HG03457 (cell line): ENCODE results near the gene BBS1.
A peak's percentile ranks its signal among the peaks of the same experiment; 100 is the strongest.
"Not testable (repeated sequence)": the region's sequence is repeated elsewhere in the genome, so short reads cannot be mapped to it uniquely, and the experiment has no call there.

Source experiments
- ATAC-seq: cut with Tn5 transposase; IDR thresholded peaks from one replicate; pipeline ENCODE4 v1.9.1; 2021; ENCODE audit warnings: moderate number of reproducible peaks; ENCODE audit not compliant: unreplicated experiment

Gene BBS1

DNA sequence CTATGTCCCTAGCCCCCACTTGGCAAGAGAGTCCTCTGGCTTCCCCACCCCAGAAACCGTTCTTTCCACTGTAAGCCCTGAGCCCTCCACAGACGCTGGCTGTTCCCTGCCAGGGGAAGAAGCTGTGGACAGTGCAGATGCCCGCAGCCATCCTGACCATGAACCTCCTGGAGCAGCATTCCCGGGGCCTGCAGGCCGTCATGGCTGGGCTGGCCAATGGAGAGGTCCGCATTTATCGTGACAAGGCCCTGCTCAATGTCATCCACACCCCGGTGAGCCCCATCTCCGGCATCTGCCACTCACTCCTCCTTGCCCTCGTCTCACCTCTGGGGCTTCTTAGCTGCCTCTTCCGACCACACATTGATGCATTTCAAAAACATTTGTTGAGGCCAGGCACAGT, 13.2 kb downstream of the BBS1 start:
- no peak for ATAC-seq

DNA sequence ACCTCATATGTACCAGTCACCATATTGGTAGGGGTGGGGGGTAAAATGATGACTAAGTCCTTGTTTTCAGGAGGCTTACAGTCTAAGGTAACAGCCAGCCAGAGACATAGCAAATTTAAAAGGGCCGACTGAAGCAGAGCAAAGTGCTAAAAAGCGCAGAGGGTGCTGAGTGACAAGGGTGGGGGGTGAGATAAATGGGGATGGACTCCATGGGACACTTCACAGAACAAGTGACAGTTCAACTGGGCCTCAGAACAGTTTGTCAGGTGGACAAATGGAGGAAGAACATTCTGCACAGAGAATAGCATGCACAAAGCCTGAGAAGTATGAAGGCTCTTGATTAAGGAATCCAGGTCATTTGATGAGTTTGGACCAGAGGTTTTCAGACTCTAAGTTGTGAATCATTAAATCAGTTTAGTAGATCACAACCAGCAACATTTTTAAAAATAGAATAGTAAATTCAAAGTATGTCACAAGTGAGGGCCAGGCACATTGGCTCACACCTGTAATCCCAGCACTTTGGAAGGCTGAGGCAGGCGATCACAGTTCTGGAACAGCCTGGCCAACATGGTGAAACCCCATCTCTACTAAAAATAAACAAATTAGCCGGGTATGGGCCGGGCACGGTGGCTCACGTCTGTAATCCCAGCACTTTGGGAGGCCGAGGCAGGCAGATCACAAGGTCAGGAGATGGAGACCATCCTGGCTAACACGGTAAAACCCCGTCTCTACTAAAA, 14.0 kb downstream of the BBS1 start:
- ATAC-seq = no peak

DNA sequence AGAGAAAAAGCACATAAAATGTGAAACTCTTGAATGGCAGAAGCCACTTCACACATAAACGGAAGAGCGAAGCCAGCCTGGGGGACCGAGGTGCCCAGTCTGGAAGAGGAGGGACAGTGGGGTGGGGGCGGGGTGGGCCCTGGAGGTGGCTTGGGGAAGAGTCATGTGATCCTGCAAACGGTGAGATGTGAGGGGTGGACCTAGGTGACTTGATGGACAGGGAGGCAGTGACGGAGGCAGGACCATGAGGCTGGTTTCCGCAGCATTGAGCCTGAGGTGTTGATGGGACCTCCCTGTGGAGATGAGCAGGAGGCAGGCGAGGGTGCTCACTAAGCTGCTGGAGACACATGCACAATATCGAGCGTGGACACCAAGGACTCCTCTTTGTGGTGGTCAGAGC, 18.6 kb downstream of the BBS1 start:
- no peak for ATAC-seq

DNA sequence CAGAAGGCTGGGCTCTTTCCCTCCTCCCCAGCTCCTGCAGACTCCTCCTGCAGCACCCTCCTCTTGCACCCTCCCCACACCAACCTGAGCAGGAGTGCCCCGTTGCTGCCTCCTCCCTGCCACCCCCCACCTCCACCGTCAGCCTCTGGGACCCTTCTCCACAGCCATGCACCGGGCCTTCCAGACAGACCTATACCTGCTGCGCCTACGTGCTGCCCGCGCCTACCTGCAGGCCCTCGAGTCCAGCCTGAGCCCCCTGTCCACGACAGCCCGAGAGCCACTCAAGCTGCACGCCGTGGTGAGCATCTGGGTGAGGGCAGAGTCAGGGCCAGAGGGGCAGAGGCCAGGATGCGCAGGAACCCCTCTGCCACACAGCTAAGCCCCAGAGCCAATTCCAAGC, 19.2 kb downstream of the BBS1 start:
- ATAC-seq = no peak

DNA sequence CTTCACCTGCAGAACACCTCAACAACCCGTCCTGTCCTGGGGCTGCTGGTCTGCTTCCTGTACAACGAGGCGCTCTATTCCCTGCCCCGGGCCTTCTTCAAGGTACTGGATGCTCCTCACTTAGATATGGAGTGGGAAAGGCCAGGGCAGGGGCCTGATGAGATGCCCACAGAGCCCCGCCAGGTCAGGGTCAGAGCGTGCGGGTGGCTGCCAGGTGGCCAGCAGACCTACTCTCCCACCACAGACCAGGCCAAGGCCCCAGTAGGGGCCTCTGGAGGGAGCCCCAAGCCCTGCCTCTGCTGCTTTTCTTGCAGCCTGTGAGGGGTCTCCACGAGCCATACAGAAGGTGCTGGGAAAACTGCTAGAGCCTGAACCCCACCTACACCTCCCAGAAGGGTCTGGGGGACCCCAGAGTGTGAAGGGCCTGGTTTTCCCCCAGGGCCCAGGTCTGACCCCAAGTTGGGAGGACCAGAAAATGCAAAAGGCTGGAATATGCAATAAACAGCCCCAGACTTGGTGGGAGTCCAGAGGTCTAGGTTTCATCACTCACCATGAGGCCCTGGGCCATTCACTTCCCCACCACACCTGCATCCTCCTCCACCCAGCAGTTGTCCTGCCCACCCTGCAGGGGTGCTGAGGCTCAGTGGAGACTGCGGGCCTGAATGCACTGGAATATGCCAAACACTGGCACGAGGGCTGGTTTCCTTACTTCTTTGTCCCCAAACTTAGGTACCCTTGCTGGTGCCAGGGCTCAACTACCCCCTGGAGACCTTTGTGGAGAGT, 20.7 kb downstream of the BBS1 start:
- ATAC-seq = no peak

DNA sequence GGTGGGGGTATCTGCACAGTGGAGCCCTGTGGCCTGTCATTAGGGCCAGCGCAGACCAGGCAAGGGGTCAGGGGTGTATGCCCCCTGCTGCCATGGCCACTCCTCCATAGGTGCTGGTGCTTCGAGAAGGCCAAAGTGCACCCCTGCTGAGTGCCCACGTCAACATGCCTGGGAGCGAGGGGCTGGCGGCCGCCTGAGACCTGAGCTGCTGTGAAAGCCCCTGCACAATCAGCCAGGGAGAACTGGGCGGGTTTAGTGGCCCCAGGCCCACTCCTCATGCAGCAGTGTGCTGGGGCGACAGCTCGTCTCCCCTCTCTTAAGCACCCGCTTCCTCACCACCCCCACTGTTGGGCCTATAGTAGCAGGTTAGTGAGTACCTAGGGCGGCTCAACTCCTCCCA, 21.4 kb downstream of the BBS1 start:
- ATAC-seq = no peak

DNA sequence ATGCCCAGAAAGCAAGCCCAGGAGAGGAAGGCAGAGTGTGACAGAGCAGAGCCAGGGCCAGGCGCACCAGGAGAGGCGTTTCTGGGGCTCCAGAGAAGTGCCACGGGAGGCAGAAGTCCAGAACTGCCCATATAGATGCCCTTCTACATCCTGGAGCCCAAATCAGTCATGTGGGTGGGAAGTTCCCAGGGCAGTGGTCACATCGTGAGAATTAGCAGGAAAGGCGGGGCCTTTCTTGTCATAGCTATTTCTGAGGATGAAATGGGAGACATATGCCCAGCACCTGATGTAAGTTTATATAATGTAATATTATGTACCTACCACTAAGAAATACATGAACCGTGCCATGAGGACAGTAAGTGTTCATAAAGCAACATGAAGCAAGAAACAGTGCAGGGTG, 22.3 kb downstream of the BBS1 start:
- ATAC-seq = no peak

DNA sequence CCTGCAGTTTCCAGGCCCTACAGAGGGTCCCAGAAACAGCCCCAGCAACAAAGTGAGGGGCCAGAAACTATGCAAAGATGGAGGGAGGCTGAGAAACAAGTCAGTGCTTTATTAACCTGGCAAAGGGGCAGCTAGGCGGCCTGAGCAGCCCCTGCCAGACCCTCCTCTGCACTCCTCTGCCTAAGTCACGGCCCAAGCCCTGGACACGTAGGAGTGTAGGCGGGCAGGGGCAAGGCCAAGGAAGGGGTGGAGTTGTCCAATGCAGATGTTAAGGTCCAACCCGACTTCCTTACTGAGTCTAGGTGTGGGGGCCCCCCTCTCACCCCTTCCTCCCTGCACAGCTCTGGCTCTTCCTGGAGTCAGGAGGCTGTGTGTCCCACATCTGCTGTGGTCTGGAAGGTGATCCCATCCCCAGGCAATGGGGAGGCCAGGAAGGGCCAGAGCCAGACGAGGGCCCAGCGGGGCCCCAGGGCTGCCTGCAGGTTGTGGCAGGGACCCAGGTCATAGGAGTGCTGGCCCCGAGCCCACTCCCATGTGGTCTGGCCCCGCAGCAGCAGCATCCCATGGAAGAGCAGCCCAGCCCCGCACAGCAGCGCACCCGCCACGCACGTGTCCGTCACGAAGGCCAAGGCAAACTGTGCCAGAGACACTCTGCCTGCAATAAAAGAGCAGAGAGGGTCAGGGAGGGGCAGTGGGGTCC, 28.9 kb downstream of the BBS1 start:
- ATAC-seq = no peak

DNA sequence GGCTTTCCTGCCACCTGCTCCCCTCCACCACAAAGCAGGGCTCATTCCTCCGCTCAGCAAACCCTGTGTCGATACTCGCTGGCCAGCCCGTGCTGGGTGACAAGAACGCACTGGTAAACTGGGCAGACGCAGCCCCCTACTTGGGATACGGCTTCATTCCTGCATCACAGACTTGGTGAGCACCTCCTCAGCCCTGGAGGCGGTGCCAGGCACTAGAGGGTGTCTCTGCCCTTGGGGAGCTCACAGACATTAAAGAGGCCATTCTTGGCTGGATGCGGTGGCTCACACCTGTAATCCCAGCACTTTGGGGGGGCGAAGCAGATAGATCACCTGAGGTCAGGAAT, 29.4 kb downstream of the BBS1 start:
- ATAC-seq = no peak

DNA sequence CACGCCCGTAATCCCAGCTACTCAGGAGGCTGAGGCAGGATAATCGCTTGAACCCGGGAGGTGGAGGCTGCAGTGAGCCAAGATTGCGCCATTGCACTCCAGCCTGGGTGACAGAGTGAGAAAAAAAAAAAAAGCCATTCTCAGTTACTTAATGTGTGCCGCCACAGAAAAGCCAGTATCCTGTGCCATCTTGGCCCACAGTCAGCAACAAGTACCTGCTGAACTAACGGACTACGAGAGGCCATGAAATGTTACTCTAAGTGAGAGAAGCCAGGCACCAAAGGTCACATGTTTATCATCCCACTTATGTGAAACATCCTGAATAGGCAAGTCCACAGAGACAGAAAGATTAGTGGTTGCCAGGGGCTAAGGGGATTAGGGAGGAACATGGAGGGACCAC, 30.2 kb downstream of the BBS1 start:
- ATAC-seq = not testable (repeated sequence)

DNA sequence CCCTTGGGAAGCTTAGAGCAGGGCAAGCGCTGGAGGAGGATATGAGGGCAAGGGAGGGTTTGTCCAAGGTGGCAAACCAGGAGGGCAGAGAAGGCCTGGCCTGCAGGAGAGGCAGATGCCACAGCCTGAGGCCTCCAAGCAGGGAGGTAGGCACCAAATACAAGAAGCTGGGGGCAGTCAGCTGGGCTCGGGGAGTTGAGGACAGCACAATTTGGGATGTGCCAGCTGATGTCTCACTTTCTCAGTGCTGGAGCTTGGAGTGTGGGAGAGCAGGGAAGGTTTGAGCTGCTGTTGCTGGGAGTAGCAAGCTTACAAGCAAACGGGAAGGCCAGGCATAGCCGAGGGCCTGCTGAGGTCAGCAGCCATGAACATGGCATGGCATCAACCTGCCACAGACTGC, 31.5 kb downstream of the BBS1 start:
- no peak for ATAC-seq

DNA sequence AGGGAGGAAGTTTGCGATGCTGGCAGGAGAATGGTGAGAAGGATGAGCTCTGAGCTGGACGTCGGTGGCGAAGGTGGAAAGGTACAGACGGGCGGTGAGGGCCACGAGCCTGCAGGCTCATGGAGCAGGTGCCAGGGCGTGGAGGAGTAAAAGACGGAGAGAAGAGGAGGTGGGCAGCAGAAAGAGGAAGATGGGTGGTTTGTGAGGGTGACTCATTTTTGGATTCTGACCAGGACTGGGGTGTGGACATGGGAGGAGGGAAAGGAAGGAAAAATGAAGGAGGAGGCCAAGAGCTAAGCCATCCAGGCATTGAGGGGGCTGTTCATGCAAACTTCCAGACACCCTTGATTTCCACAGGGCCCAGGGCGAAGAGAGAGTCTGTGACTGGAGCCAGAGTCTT, 31.9 kb downstream of the BBS1 start:
- no peak for ATAC-seq

DNA sequence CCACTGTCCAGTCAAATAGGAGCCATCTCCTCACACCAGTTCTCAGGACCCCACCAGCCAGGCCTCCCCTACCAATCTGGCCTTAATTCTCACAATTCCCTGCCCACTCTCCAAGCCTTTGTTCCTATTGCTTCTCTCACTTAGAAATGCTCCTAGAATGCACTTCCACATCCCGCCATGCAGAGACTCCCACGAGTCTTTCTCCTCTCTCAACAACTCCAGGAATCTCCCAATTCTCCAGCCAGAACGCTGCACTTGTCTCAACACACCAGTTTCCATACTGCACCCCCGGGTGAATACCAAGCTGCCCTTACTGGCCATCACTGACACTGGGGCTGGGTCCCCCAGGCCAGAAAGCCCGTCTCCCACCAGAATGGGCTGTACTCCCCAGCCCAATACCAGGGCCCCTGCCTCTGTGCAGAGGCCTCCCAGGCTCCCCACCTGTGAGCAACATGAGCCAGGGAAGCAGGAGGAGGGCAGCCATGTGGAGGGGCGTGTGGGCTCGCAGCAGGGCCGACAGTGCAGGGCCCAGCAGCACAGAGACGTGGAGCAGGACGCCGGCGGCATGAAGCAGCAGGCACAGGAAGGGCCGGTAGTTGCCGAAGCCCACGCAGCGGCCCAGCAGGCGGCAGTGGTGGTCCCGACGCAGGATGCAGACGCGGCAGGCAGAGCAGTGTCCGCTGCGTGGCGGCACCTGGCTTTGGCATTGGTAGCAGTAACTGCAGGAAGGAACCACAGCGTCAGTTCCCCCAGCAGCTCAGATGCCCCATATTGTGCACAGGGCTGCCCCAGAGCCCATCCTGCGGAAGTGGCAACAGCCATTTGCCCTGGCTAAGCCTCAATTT, 33.0 kb downstream of the BBS1 start:
- no peak for ATAC-seq

DNA sequence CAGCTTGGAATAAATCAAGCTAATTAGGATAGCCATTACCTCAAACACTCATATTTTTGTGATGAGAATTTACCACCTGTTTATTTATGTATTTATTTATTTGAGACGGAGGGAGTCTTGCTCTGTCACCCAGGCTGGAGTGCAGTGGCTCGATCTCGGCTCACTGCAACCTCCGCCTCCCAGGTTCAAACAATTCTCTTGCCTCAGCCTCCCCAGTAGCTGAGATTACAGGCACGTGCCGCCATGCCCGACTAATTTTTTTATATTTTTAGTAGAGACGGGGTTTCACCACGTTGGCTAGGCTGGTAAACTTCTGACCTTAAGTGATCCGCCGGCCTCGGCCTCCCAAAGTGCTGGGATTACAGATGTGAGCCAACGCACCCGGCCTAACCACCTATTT, 34.5 kb downstream of the BBS1 start:
- ATAC-seq = not testable (repeated sequence)

DNA sequence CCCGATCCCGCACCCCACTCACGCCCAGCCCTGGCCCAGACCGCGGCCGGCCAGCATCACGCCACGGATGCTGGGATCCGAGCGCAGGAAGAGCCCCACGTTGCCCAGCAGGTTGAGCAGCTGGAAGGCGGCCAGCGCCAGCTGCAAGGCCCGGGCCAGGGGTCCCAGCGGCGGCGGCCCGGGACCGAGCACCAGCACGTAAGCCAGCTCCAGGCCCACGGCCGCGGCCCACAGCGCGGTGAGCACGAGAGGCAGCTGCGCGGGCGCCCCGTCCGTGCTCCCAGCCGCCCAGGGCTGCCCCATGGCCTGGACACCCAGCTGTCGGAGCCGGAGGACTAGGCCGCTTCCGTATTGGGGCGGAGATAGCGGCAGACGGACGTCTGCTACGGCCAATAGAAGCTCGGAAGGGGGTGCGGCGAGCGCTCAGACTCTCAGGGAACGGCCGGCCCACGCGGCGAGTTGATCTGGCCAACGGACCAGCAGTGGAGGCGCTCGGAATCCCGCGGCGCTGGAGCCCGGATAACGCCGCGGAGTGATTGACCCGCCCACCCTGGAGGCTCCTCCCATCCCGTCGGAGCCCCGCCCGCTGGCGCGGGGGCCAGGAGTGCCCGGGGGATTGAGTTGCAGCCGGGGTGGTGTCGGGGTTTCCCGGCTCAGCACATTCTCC, 35.4 kb downstream of the BBS1 start, which contains the start of gene ZDHHC24:
ZDHHC24 (minus strand) TSS at position 348 of the 667 bp plus-strand sequence; CDS start at position 303, 45 bp downstream.
- ATAC-seq = peak; percentile 64

DNA sequence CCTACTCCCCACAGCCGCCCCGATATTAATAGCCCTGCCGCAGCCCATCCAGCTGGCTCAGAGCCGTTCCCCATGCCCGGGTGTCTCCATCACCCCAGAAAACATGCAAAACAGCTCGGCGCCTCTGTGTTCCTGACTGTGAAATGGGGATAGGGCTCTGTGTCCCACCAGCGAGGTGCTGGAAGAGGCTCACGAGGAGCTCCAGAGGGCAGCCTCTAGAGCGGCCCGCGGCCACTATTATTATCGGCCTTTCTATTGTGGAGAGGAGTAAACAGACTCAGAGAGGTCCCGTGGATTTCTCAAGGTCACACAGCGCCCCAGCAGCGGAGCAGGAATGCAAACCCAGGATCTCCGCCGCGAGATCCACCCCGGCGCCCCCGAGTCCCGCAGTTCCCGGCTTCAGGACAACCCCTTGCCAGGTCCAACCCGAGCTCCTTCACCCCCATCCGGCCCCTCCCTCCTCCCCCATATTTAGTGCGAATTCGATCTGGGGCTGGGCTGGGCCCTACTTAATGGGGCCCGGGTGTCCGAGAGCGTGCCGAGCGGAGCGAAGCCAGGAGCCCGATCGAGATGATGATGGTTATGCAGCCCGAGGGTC, 36.0 kb downstream of the BBS1 start, which contains the start of gene ACTN3:
ACTN3 (plus strand) TSS at position 536 of the 598 bp plus-strand sequence; CDS start at position 571, 35 bp downstream.
- ATAC-seq = no peak

DNA sequence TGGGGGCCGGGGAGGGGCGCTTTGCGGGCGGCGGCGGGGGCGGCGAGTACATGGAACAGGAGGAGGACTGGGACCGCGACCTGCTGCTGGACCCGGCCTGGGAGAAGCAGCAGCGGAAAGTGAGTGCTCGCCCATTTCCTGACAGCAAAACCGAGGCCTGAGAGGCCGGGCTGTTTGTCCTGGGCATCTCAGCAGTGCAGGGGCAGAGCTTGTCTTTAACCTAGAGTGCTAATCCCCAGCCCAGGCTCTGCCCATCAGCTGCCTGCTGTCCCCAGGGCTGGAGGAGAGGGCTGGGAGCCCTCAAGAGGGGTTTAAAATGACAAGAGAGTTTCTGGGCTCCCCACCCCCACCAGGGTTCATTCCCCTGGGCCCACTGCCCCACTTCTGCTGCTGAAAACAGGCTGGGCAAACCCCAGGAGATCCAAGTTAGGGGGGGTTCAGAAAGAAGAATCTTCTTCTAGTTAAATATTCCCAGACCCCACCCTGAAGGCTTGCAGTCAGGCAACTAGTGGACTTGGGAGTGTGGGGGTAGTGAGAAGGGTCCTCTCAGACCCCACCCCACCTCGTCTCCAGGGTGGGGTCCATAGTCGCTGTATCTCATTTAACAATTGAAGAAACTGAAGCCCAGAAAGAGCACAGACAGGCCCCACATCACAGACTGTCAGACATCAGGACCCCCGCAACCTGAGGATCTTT, 36.7 kb downstream of the BBS1 start:
- no peak for ATAC-seq

DNA sequence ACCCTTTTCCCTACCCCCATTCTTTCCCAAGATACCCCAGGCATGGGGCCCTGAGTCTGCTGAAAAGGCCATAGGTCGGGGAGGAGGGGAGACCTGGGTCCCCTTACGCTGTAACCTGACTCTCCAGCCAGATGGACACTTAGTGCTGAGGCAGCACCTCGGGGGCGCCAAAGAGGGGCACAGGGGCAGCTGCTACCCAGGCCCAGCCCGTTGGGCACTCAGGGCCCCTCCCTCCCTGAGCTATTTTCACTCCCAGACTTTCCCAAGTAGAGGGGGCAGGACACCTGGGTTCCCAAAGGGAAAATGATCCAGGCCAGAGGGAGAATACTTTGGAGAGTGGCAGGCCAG, 37.2 kb downstream of the BBS1 start:
- ATAC-seq = no peak

DNA sequence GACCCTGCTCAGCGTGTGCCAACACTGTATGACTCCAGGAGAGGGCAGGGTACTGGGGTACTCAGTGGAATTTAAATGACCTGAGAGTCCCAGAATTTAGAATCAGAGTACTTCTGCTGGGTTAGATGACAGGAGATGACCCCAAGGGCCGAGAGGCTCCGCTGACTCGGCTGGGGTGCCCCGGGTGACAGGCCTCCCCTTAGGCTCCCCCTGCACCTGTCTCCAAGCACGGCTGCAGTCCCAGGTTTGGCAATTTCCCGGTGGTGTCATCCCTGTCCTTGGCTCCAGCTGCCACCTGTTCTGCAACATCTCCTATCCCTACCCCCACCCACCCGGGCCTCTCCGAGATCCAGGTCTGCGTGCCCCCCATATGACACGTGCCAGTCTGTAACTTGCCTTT, 37.6 kb downstream of the BBS1 start:
- no peak for ATAC-seq
